Esophagus squamous epithelium (tissue), 4 donors: Measurements from ENCODE around the gene MAP1S.

ENCODE experiments used
- CTCF ChIP-seq, 6 experiments: fragments of 450-650 bp in 4 of 6; fragments of 200-600 bp in 2 of 6; sonication (generic) in 2 of 6; IDR thresholded peaks; one replicate each; pipeline ENCODE4 v1.5.1; 2016 to 2019; ENCODE audit warnings: antibody characterized with exemption in 6 of 6, mild to moderate bottlenecking in 4 of 6, moderate library complexity in 4 of 6
- POLR2A ChIP-seq, 4 donors: fragments of 450-650 bp; IDR thresholded peaks; one replicate each; pipeline ENCODE4 v1.6.1; 2017; ENCODE audit warnings: antibody characterized with exemption in 4 of 4, mild to moderate bottlenecking in 4 of 4, moderate library complexity in 3 of 4

GRCh38 chr19:17751912-17752273, 32.6 kb downstream of the MAP1S start:
- no peak for TF ChIP-seq CTCF (IDR thresholded peaks at IDR 0.05)
- TF ChIP-seq POLR2A (IDR thresholded peaks at IDR 0.05): no peak
